GM10847 (cell line): ENCODE measurements around the gene CCHCR1.

Source experiments
- POLR2A ChIP-seq: IDR thresholded peaks from 2 replicates; pipeline ENCODE4 v1.6.1; 2011; ENCODE audit not compliant: insufficient read length; ENCODE audit errors: extremely low read depth

The CCHCR1 gene

GRCh38 chr6:31135710-31136109, 21.9 kb downstream of the CCHCR1 start:
- TF ChIP-seq POLR2A: no peak

- no peak for TF ChIP-seq POLR2A
Observed at GRCh38 chr6:31132806-31133205, 24.8 kb downstream of the CCHCR1 start.

GRCh38 chr6:31131595-31131994, 26.0 kb downstream of the CCHCR1 start:
- no peak for TF ChIP-seq POLR2A

- no peak for TF ChIP-seq POLR2A
Observed at GRCh38 chr6:31130751-31131150, 26.9 kb downstream of the CCHCR1 start.

- no peak for TF ChIP-seq POLR2A
Observed at GRCh38 chr6:31129130-31129529, 28.5 kb downstream of the CCHCR1 start.

- TF ChIP-seq POLR2A: no peak
Observed at GRCh38 chr6:31128093-31128676, 29.4 kb downstream of the CCHCR1 start.

GRCh38 chr6:31126396-31127175, 31.0 kb downstream of the CCHCR1 start:
- TF ChIP-seq POLR2A: no peak

GRCh38 chr6:31125586-31126363, 31.8 kb downstream of the CCHCR1 start:
- TF ChIP-seq POLR2A: no peak

- no peak for TF ChIP-seq POLR2A
Observed at GRCh38 chr6:31125162-31125561, 32.4 kb downstream of the CCHCR1 start.

- no peak for TF ChIP-seq POLR2A
Observed at GRCh38 chr6:31122791-31123706, 34.6 kb downstream of the CCHCR1 start.

- no peak for TF ChIP-seq POLR2A
Observed at GRCh38 chr6:31121131-31121790, 36.3 kb downstream of the CCHCR1 start.

GRCh38 chr6:31120151-31120915, 37.3 kb downstream of the CCHCR1 start, which contains the start of gene CDSN:
TSS of gene CDSN (minus strand) at chr6:31120446. CDS start at chr6:31120419, 27 bp downstream.
- no peak for TF ChIP-seq POLR2A

- no peak for TF ChIP-seq POLR2A
Observed at GRCh38 chr6:31118178-31118577, 39.4 kb downstream of the CCHCR1 start.

- no peak for TF ChIP-seq POLR2A
Observed at GRCh38 chr6:31116661-31117385, 40.8 kb downstream of the CCHCR1 start.
